Activated T-helper 1 cell treated with anti-CD3 and anti-CD28 coated beads, Interleukin-2, amount 50 U/mL, for 16 hours (primary cell): Measurements from ENCODE around the gene ZNF385D.
"Not testable (repeated sequence)": the region's sequence is repeated elsewhere in the genome, so short reads cannot be mapped to it uniquely, and the experiment has no call there.

Experiments
- DNase-seq, 2 donors: peaks; one replicate each; pipeline ENCODE4 v3.0.0-alpha.2; 2020; ENCODE audit warnings: low read depth in 1 of 2, low spot score in 1 of 2

The ZNF385D gene

GRCh38 chr3:21520106-21520963, 230.7 kb downstream of the ZNF385D start:
- DNase-seq = no peak

DNA sequence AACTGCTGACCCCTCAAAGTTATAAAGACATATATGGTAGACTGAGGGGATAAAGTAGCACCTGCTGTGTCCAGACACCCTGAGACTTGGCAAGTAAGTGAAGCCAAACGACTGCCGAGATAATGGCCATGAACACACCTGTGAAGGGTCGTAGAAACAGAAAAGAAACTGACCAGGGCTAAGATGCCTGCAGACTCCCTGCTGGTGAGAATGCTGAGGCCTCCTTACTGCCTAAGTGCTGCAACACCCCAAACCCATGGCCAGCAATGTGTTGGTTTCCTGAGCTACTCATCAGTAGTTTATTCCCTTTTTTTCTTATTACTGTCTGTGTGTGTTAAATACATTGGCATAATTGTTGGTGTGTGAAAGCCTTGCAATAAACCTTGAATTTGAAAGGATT, 233.8 kb downstream of the ZNF385D start:
- no peak for DNase-seq

- no peak for DNase-seq
Observed at GRCh38 chr3:21515417-21515816, 235.6 kb downstream of the ZNF385D start.

DNA sequence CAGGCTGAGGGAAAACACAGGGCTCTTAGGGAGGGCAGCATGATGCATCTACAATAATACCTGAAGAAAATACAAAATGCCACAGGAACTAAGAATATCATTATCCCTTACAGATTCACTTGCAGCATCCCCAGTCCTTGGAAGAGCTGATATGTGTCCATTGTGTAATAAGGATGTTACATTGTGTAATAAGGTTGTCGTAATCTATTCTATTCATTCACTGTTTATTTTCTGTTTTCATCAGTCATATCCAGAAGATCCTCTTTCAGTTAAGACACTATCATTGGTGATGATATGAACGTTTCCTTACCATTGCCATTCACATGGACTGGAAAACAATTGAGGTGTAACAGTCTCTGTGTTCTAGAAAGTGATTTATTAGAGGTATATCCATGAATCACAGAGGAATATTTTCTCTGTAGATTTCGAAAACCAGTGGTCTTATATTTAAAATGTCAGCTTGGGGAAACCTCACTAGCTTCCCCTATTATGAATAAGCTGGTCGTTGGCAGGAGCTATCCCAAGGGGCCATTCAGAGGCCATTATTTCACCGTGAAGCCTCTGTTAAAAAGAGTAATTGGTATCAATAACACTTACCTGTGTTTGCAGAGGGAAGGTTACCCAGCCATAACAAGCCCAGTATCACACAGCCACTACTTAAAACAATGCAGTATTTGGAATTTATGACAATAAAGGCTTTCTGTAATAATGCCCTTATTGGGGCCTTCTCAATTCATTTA, 241.1 kb downstream of the ZNF385D start:
- DNase-seq = no peak

DNA sequence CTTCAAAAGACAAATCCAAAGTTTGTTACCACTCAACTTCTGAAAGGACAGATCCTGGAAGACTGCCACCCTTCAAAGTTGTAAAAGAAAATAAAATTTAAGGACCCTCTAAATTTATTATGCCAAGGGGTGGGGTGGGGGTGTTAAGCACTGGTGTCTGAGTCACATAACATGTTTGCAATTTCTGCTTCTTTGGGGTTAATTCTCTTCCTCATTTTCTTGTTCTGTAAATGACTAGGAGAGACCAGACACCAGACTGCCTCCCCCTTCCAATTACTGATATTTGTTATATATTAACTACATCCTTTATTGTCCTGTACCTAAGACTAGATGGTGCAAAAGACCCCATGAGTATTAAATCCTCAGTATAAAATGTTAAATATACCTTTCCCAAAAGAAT, 242.8 kb downstream of the ZNF385D start:
- no peak for DNase-seq

DNA sequence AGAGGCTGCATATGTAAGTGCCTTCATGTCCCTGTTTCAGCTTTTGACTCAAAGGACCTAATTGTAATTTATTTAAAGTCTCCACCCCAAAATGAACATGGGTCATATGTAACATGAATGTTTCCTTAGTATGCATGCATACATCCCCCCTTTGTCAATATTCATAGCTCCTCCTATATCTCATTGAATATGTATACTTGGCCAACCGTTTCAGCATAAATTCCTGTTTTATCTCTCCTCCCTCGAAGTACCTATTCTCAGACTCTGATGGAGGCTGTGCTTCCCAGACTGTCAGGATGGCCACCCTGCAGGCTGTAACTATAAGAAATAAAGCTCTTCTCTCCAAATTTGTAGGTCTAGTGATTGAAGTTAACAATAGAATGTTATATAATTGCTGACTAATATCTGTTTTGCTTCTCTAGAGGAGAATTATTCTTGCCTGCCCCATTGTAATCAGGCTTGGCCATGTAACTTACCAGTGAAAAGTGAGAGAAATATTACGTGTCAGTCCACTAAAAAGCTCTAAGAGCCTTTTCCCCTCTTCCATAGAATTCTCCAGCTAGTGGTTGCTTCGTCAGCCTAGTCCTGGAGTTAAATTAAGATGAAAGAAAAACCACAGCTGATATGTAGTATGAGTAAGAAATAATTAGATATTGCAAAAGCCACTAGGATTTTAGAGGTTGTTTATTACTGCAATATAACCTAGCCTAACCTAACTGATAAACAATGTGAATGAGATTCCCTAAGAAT, 245.1 kb downstream of the ZNF385D start:
- DNase-seq = no peak

GRCh38 chr3:21502656-21503055, 248.4 kb downstream of the ZNF385D start:
- no peak for DNase-seq

DNA sequence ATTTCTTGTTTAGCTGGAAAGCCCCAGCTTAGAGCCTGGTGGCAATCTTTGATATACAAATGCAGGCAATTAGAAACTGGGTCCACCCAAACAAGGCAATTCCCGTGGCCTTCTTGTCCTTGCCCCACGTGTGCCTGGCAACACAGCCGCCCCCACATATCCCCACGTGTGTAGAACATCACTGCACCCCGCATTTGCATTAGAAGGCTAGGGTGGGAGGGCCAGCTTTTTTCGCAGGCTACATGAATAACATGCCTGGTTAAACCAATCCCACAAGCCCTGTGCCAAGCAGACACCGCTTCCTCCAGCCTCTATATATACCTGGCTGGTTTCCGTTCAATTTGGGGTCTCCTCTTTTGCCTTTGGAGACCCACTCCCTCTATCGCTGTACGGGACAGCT, 250.2 kb downstream of the ZNF385D start:
- no peak for DNase-seq

GRCh38 chr3:21490671-21491070, 260.3 kb downstream of the ZNF385D start:
- DNase-seq = not testable (repeated sequence)

DNA sequence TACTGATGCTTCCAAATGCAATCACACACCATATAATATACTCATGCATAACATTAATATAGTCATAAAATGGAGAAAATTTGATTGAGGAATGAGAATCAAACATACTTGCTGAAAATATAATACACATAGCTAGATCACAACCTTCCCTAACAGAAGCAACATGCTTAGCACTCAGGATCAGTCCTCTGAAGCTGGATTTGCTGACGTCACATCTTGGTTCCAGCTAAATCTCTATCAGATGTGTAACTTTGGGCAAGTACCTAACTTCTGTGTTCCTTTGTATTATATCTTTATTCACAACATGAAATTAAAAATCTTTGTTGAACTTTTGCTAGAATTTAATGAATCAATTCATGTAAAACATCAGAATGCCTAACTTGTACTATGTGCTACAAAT, 263.5 kb downstream of the ZNF385D start:
- DNase-seq = no peak

- DNase-seq = not testable (repeated sequence)
Observed at GRCh38 chr3:21486024-21486935, 264.7 kb downstream of the ZNF385D start.

DNA sequence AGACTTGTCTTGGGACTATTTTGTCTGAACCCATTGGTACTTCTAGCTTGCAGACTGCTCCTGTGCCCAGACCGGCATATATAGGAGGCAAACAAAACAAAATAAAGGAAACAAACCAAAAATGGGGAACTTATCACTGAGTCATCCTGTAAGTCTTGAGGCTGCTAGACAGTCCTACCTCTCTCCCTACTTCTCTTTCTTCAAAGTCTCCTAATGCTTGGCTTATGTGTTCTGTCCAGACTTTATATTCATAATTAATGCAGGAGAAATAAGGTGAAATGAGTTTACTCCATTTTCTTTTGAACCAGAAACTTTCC, 266.2 kb downstream of the ZNF385D start:
- DNase-seq = no peak

- no peak for DNase-seq
Observed at GRCh38 chr3:21484057-21484827, 266.8 kb downstream of the ZNF385D start.

DNA sequence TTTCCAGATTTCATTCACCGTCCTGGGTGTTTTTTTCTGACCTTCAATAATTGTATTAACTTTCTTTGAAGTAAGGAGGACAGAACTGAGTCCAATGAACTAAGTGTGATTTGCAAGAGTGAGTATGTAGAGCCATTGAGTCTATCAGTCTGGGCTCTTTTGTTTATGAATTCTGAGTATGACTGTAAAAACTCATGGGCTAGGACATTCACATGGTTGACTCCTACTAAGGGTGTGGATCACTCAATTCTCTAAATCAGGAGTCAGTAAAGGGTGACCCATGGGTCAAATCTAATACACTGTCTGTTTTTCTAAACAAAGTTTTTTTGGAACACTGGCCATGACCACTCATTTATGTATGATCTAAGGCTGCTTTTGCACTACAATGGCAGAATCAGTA, 269.0 kb downstream of the ZNF385D start:
- DNase-seq = no peak

DNA sequence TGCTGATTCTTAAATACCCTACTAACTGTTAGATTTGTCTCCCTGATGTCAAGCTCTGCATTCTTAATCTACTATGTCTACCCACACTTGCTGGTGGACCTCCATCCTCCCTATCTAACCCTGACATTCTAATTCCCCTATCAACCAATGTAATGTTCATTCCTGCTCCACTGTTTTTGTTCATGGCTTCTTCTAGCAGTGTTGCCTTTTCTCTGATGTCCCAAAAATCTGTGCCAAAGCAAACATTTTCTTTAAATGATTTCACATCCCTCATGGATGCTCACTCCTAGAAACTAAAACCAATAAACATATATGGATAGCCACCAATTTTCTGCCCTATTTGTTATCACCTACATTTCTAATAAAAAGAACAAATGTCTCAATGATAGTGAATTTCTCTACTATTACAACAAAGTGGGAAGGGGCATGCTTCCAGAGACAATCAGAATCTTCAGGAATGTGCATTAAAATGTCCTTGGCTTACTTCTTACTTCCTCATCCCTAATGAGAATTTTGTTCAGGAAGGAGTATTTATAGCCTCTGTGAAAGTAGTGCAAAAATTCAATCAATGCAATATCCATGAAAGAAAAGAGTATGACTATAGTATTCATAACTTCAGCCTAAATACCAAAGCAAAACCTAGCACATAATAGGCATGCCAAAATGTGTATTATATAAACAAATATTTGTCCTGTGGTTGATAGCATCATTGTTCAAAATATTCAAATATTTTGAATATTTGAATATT, 273.3 kb downstream of the ZNF385D start:
- no peak for DNase-seq

GRCh38 chr3:21466476-21466875, 284.5 kb downstream of the ZNF385D start:
- no peak for DNase-seq

DNA sequence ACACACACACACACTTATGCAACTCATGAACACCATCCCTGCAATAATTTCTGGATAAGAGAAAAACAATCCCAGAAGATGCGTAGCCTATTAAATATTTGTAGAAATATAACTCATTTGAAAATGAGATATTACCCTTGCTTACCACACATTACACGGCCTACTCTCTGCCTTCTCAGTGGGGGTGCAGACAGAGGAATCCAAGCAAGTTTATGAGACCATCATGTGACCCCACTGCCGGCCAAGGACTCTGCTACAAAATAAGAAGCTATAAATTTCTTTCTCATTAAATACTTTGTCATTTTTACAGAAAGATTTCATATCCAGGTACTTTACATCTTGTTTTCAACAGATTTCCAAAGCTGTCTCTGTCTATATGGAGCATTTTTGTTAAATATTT, 286.3 kb downstream of the ZNF385D start:
- no peak for DNase-seq

DNA sequence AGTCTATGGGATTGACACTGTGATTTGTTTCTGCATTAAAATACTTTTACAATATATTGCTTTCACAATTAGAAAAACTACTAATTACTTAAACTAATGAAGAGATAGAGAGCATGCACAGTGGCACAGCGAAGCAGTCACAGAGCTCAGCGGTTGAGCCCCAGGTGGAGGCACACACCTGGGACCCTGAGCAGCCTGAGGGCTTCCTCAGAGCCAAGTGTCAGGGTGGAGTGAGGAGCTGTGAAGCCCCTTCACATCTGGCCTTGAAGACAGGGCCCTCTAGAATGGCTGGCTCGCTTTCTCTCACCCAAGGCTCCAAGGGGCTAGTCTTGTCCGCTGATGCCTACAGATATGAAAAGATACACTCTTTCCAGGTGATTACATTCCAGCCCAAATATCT, 287.7 kb downstream of the ZNF385D start:
- DNase-seq = no peak

DNA sequence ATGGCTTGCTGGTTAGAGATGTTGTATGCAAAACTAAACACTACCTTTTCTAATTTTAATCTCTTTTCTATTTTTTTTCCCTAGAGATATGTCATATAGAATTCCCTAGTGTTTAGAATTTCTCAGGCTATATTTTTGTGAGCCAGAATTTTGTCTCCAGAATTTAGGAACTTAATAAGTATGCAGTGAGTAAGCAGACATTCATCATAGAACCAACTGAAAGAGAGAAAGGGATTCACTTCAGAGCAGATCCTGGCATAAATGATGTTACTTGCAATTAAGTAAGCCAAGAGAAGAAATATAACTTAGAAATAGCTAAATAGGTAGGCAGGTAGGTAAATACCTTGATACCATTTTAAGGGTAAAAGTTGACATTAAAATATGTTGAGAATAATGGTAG, 288.9 kb downstream of the ZNF385D start:
- DNase-seq = no peak
